ENCODE measurements around the gene MGAT4C. TPM values are rescaled to one million over a fixed set of nuclear protein-coding genes. Genes with fewer than 3 reads are reported as not detected.

Gene MGAT4C
- under 0.01 TPM in 1 of 2 replicates, not detected in the other for total RNA-seq

GRCh38 chr12:86256163-86256562, at the start of gene MGAT4C:
MGAT4C (minus strand) TSS chr12:86256391.

